Measurements from ENCODE around the gene NEK1.
"Not testable (repeated sequence)": the region's sequence is repeated elsewhere in the genome, so short reads cannot be mapped to it uniquely, and the experiment has no call there.

- TF ChIP-seq, protein P1, sequence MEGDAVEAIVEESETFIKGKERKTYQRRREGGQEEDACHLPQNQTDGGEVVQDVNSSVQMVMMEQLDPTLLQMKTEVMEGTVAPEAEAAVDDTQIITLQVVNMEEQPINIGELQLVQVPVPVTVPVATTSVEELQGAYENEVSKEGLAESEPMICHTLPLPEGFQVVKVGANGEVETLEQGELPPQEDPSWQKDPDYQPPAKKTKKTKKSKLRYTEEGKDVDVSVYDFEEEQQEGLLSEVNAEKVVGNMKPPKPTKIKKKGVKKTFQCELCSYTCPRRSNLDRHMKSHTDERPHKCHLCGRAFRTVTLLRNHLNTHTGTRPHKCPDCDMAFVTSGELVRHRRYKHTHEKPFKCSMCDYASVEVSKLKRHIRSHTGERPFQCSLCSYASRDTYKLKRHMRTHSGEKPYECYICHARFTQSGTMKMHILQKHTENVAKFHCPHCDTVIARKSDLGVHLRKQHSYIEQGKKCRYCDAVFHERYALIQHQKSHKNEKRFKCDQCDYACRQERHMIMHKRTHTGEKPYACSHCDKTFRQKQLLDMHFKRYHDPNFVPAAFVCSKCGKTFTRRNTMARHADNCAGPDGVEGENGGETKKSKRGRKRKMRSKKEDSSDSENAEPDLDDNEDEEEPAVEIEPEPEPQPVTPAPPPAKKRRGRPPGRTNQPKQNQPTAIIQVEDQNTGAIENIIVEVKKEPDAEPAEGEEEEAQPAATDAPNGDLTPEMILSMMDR (CRISPR knock-in tag; IDR thresholded peaks at IDR 0.05) = not testable (repeated sequence)
- not testable (repeated sequence) for TF ChIP-seq POLR2A (IDR thresholded peaks at IDR 0.05; ENCODE audit: insufficient read depth in 1 of 2, low read depth in 2 of 2, low read length in 2 of 2); SMARCE1 (IDR thresholded peaks at IDR 0.05; ENCODE audit: borderline replicate concordance); SALL1 (CRISPR knock-in tag; IDR thresholded peaks at IDR 0.05); HNRNPUL1 (IDR thresholded peaks at IDR 0.05; ENCODE audit: low read depth, low read length); SMC3 (IDR thresholded peaks at IDR 0.05; ENCODE audit: low read length); ZNF143 (CRISPR knock-in tag; IDR thresholded peaks at IDR 0.05); BHLHE40 (IDR thresholded peaks at IDR 0.05; ENCODE audit: low read length); ETS1 (CRISPR knock-in tag; IDR thresholded peaks at IDR 0.05); JUNB (CRISPR knock-in tag; IDR thresholded peaks at IDR 0.05; ENCODE audit: borderline replicate concordance); ZBTB10 (CRISPR knock-in tag; IDR thresholded peaks at IDR 0.05; ENCODE audit: borderline replicate concordance); NFRKB (IDR thresholded peaks at IDR 0.05)
- TF ChIP-seq, protein P2, sequence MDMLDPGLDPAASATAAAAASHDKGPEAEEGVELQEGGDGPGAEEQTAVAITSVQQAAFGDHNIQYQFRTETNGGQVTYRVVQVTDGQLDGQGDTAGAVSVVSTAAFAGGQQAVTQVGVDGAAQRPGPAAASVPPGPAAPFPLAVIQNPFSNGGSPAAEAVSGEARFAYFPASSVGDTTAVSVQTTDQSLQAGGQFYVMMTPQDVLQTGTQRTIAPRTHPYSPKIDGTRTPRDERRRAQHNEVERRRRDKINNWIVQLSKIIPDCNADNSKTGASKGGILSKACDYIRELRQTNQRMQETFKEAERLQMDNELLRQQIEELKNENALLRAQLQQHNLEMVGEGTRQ (IDR thresholded peaks at IDR 0.05; ENCODE audit: low read depth, low read length) = not testable (repeated sequence)
- TF ChIP-seq, protein P2 (CRISPR knock-in tag; IDR thresholded peaks at IDR 0.05; ENCODE audit: borderline replicate concordance) = not testable (repeated sequence)
- TF ChIP-seq, protein P3, sequence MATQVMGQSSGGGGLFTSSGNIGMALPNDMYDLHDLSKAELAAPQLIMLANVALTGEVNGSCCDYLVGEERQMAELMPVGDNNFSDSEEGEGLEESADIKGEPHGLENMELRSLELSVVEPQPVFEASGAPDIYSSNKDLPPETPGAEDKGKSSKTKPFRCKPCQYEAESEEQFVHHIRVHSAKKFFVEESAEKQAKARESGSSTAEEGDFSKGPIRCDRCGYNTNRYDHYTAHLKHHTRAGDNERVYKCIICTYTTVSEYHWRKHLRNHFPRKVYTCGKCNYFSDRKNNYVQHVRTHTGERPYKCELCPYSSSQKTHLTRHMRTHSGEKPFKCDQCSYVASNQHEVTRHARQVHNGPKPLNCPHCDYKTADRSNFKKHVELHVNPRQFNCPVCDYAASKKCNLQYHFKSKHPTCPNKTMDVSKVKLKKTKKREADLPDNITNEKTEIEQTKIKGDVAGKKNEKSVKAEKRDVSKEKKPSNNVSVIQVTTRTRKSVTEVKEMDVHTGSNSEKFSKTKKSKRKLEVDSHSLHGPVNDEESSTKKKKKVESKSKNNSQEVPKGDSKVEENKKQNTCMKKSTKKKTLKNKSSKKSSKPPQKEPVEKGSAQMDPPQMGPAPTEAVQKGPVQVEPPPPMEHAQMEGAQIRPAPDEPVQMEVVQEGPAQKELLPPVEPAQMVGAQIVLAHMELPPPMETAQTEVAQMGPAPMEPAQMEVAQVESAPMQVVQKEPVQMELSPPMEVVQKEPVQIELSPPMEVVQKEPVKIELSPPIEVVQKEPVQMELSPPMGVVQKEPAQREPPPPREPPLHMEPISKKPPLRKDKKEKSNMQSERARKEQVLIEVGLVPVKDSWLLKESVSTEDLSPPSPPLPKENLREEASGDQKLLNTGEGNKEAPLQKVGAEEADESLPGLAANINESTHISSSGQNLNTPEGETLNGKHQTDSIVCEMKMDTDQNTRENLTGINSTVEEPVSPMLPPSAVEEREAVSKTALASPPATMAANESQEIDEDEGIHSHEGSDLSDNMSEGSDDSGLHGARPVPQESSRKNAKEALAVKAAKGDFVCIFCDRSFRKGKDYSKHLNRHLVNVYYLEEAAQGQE (IDR thresholded peaks at IDR 0.05; ENCODE audit: borderline replicate concordance in 1 of 2, low read depth in 1 of 2, low read length in 2 of 2) = not testable (repeated sequence)
Observed at GRCh38 chr4:169494234-169494633, 118.1 kb downstream of the NEK1 start.

Data from HepG2 (cell line).